Endothelial cell of umbilical vein (primary cell): ENCODE measurements around the gene SMC5. TPM values are rescaled to one million over a fixed set of nuclear protein-coding genes. Genes with fewer than 3 reads are reported as not detected.

Experiments
- BruUV-seq: library from RNA; stranded (reverse); fragments of 400-500 nt; replicated peaks from 2 replicates; lab custom pipeline; 2021; lab: Mats Ljungman, UMichigan
- CTCF ChIA-PET: fragments of 300-600, 350-600 bp; sonication (Branson Sonifier 250); formaldehyde crosslinking; loops from one replicate; lab custom pipeline; 2021; ENCODE audit warnings: antibody characterized with exemption, inconsistent platforms; lab: Charles Lee
- POLR2A ChIA-PET: fragments of 300-600, 350-600 bp; sonication (Branson Sonifier 250); formaldehyde crosslinking; loops from one replicate; lab custom pipeline; 2021; ENCODE audit warnings: antibody characterized with exemption, inconsistent platforms; lab: Charles Lee
- DNase-seq: peaks from one replicate; pipeline ENCODE4 v3.0.0-alpha.2; 2011; ENCODE audit warnings: low read depth, low spot score
- FAIRE-seq: peaks from 2 replicates; lab custom pipeline; 2011; peaks lifted over from hg19 to GRCh38; lab: Jason Lieb, UNC
- H2AFZ ChIP-seq: 2 replicates; pipeline ENCODE4 v1.6.0; 2012; ENCODE audit warnings: low read depth, low read length, control low read depth, inconsistent platforms
- H3K27ac ChIP-seq: 2 replicates; pipeline ENCODE4 v1.5.1; 2011; ENCODE audit warnings: low read depth, mild to moderate bottlenecking, control low read depth, low read length, moderate library complexity; ENCODE audit not compliant: insufficient read depth
- H3K27me3 ChIP-seq, 2 experiments: 2 replicates each; pipeline versions ENCODE4 v1.6.0 to v1.6.1; 2011; ENCODE audit warnings: low read length in 2 of 2, mixed read lengths in 1 of 2; ENCODE audit not compliant: control insufficient read depth in 2 of 2, insufficient read depth in 2 of 2
- H3K36me3 ChIP-seq, 2 experiments: 2 replicates in 1 of 2; 3 replicates in 1 of 2; pipeline ENCODE4 v1.5.1; 2011; ENCODE audit warnings: low read length in 2 of 2, mild to moderate bottlenecking in 1 of 2, moderate library complexity in 1 of 2; ENCODE audit not compliant: control insufficient read depth in 2 of 2, insufficient read depth in 2 of 2; ENCODE audit errors: extremely low read depth in 1 of 2
- H3K4me1 ChIP-seq: 3 replicates; pipeline ENCODE4 v1.5.1; 2011; ENCODE audit warnings: mild to moderate bottlenecking, low read length; ENCODE audit not compliant: control insufficient read depth, insufficient read depth; ENCODE audit errors: extremely low read depth
- H3K4me2 ChIP-seq: 2 replicates; pipeline ENCODE4 v1.6.1; 2011; ENCODE audit warnings: low read length, control low read depth, mixed read lengths; ENCODE audit not compliant: insufficient read depth
- H3K4me3 ChIP-seq, 3 experiments: fragments of 200-600 bp in 1 of 3; sonication (generic), shearing (Covaris generic) in 1 of 3; replicated peaks in 1 of 3; 2 replicates each; pipeline ENCODE4 v1.5.1; 2011 to 2016; ENCODE audit warnings: control low read depth in 3 of 3, low read length in 3 of 3, mild to moderate bottlenecking in 2 of 3, inconsistent platforms in 1 of 3, low read depth in 1 of 3, moderate library complexity in 1 of 3; ENCODE audit not compliant: insufficient read depth in 1 of 3
- H3K79me2 ChIP-seq: 2 replicates; pipeline ENCODE4 v1.6.0; 2012; ENCODE audit warnings: low read length, inconsistent platforms; ENCODE audit not compliant: control insufficient read depth, insufficient read depth
- H3K9ac ChIP-seq: replicated peaks from 2 replicates; pipeline ENCODE3; 2011; ENCODE audit warnings: low read length, control low read depth; ENCODE audit not compliant: insufficient read depth; ENCODE audit errors: extremely low read depth
- H3K9me1 ChIP-seq: replicated peaks from 3 replicates; pipeline ENCODE4 v1.6.0; 2011; ENCODE audit warnings: mild to moderate bottlenecking, low read length; ENCODE audit not compliant: control insufficient read depth, insufficient read depth; ENCODE audit errors: extremely low read depth
- H3K9me3 ChIP-seq: replicated peaks from 2 replicates; pipeline ENCODE4 v1.5.1; 2012; ENCODE audit warnings: low read length, inconsistent platforms; ENCODE audit not compliant: control insufficient read depth, insufficient read depth
- H4K20me1 ChIP-seq: replicated peaks from 2 replicates; pipeline ENCODE3; 2011; ENCODE audit warnings: mild to moderate bottlenecking, low read length; ENCODE audit not compliant: control insufficient read depth, insufficient read depth; ENCODE audit errors: extremely low read depth
- EZH2 ChIP-seq: IDR thresholded peaks from 2 replicates; pipeline ENCODE4 v1.6.1; 2012; ENCODE audit warnings: borderline replicate concordance, low read depth, mild to moderate bottlenecking, moderate library complexity, low read length, inconsistent platforms; ENCODE audit not compliant: severe bottlenecking
- FOS ChIP-seq: IDR thresholded peaks from 2 replicates; pipeline ENCODE4 v1.6.1; 2011; ENCODE audit warnings: mild to moderate bottlenecking, low read length, moderate library complexity, borderline replicate concordance; ENCODE audit not compliant: insufficient read depth
- GATA2 ChIP-seq: IDR thresholded peaks from 2 replicates; pipeline ENCODE4 v1.7.0; 2011; ENCODE audit warnings: low read depth, mild to moderate bottlenecking, moderate library complexity, mixed read lengths, low read length; ENCODE audit not compliant: insufficient read length, insufficient read depth
- JUN ChIP-seq: IDR thresholded peaks from 2 replicates; pipeline ENCODE4 v1.6.1; 2011; ENCODE audit warnings: borderline replicate concordance, low read depth; ENCODE audit not compliant: insufficient read length, insufficient read depth
- MYC ChIP-seq: IDR thresholded peaks from one replicate; pipeline ENCODE4 v1.6.1; 2011; ENCODE audit warnings: mild to moderate bottlenecking, low read depth, low read length
- POLR2A ChIP-seq: IDR thresholded peaks from 2 replicates; pipeline ENCODE4 v1.6.1; 2012; ENCODE audit warnings: low read depth, mild to moderate bottlenecking, control low read depth, low read length
- POLR2AphosphoS5 ChIP-seq: IDR thresholded peaks from 2 replicates; pipeline ENCODE4 v1.6.1; 2012; ENCODE audit warnings: low read depth, mild to moderate bottlenecking, control low read depth, low read length, moderate library complexity; ENCODE audit not compliant: insufficient read depth
- dilution Hi-C: fragments of 300-500 bp; cut with MboI; formaldehyde crosslinking; loops from one replicate; pipeline ENCODE4 v1.15.0; 2019; ENCODE audit warnings: low sequenced_read_pairs; ENCODE audit not compliant: extremely low pct_ligation_motif_present
- intact Hi-C: fragments of 100-400 bp; cut with micrococcal nuclease; formaldehyde crosslinking; loops from one replicate; pipeline ENCODE4 v1.10.0; 2022
- polyA plus RNA-seq, 4 experiments: library from polyadenylated mRNA; depleted of rRNA in 3 of 4; stranded (reverse) in 3 of 4; unstranded in 1 of 4; fragments of >200 nt; gene quantifications; 2 replicates each; pipeline versions ENCODE4 v1.2.1 to v1.2.3, GENCODE V29; 2011 to 2012; ENCODE audit warnings: missing spikeins in 1 of 4
- total RNA-seq: library from RNA; stranded (reverse); gene quantifications from 2 replicates; pipeline ENCODE4 v1.2.3, GENCODE V29; 2021
- TF ChIP-seq, protein P1 (sequence below), 2 donors: IDR thresholded peaks; 1 replicate in 1 of 2; 2 replicates in 1 of 2; pipeline ENCODE4 v1.5.1; 2011; ENCODE audit warnings: low read length in 2 of 2, mild to moderate bottlenecking in 2 of 2, moderate library complexity in 2 of 2, control low read depth in 1 of 2, inconsistent platforms in 1 of 2, low read depth in 1 of 2; ENCODE audit not compliant: insufficient read depth in 1 of 2; ENCODE audit errors: extremely low read depth in 1 of 2
- TF ChIP-seq, protein P2 (sequence below): IDR thresholded peaks from 2 replicates; pipeline ENCODE4 v1.6.1; 2011; ENCODE audit not compliant: insufficient read depth, insufficient read length

Gene SMC5
- total and polyA plus RNA-seq, 2 donors (not counting 3 experiments of a cell fraction or from before 2014, with no cell fraction given): 17.1 to 32.8 TPM

GRCh38 chr9:70389188-70389587 is 130.4 kb downstream of the SMC5 start:
- intact Hi-C loops: no loop called here

More at GRCh38 chr9:70389188-70389587, 130.4 kb downstream of the SMC5 start:
- Histone ChIP-seq H3K79me2 (peaks cover 57% of the 10 kb centered on the region), H3K9ac (no peak overlapping the region), H3K9me1 (no peaks in the 10 kb centered on the region), H2AFZ (no peak overlapping the region), H3K36me3 (peaks cover 2 to 4% of the 10 kb centered on the region in 2 experiments), H3K27me3 (no peaks in the 10 kb centered on the region), H3K9me3 (no peaks in the 10 kb centered on the region), H4K20me1 (no peaks in the 10 kb centered on the region), H3K27ac (no peak overlapping the region), H3K4me3 (no peak overlapping the region), H3K4me1 (peaks cover 32% of the 10 kb centered on the region), H3K4me2 (no peak overlapping the region)
- no peak for TF ChIP-seq POLR2A
- no peak for TF ChIP-seq POLR2AphosphoS5
- TF ChIP-seq MYC: no peak
- TF ChIP-seq EZH2: no peak
- no peak for TF ChIP-seq JUN
- TF ChIP-seq, protein P1, sequence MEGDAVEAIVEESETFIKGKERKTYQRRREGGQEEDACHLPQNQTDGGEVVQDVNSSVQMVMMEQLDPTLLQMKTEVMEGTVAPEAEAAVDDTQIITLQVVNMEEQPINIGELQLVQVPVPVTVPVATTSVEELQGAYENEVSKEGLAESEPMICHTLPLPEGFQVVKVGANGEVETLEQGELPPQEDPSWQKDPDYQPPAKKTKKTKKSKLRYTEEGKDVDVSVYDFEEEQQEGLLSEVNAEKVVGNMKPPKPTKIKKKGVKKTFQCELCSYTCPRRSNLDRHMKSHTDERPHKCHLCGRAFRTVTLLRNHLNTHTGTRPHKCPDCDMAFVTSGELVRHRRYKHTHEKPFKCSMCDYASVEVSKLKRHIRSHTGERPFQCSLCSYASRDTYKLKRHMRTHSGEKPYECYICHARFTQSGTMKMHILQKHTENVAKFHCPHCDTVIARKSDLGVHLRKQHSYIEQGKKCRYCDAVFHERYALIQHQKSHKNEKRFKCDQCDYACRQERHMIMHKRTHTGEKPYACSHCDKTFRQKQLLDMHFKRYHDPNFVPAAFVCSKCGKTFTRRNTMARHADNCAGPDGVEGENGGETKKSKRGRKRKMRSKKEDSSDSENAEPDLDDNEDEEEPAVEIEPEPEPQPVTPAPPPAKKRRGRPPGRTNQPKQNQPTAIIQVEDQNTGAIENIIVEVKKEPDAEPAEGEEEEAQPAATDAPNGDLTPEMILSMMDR (IDR thresholded peaks at IDR 0.05; ENCODE audit: extremely low read depth in 1 of 2, insufficient read depth in 1 of 2, low read depth in 1 of 2, low read length in 2 of 2): no peak
- TF ChIP-seq GATA2: no peak
- no peak for TF ChIP-seq FOS
- TF ChIP-seq, protein P2, sequence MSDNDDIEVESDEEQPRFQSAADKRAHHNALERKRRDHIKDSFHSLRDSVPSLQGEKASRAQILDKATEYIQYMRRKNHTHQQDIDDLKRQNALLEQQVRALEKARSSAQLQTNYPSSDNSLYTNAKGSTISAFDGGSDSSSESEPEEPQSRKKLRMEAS: no peak
- DNase-seq (no peak), FAIRE-seq (no peak)
- ChIA-PET POLR2A (no interaction called here), CTCF (interaction anchor here (1.7 to 4.3 kb wide), 7 partner anchors 10 to 213 kb away, joined by 3 to 26 read pairs (median 8); no protein-coding TSS in a partner anchor)
- no TSS peak for BruUV-seq
- dilution Hi-C loops: no loop called here
